ENCODE measurements around the gene MAD1L1.

- no peak for TF ChIP-seq EZH2 (IDR thresholded peaks at IDR 0.05; ENCODE audit: borderline replicate concordance, low read depth, low read length, poor library complexity, severe bottlenecking)
- no peak for TF ChIP-seq CTCF (conservative IDR thresholded peaks at IDR 0.05; ENCODE audit: low read depth, low read length)
These were observed 413.4 kb downstream of the MAD1L1 start for GRCh38 chr7:1819259-1819841.
